ENCODE results near the gene LCE2C. TPM values are rescaled to one million over a fixed set of nuclear protein-coding genes. Genes with fewer than 3 reads are reported as not detected.
A peak's percentile ranks its signal among the peaks of the same experiment; 100 is the strongest.
"Not testable (repeated sequence)": the region's sequence is repeated elsewhere in the genome, so short reads cannot be mapped to it uniquely, and the experiment has no call there.

The LCE2C gene
- not detected for total RNA-seq

- CTCF ChIA-PET; H3K4me3 Mint-ChIP-seq; H3K27me3 Mint-ChIP-seq (ENCODE audit: low read depth); H3K4me1 Mint-ChIP-seq (ENCODE audit: low read depth); DNase-seq; H3K27ac Mint-ChIP-seq; POLR2A ChIA-PET; ATAC-seq; H3K9me3 Mint-ChIP-seq (ENCODE audit: insufficient read depth); H3K36me3 Mint-ChIP-seq (ENCODE audit: low read depth): not testable (repeated sequence)
Observed at GRCh38 chr1:152674983-152675382, at the start of gene LCE2C. Gene LCE2C, plus strand, starts transcription at chr1:152675279. Its CDS starts 737 bp downstream, at chr1:152676016.

GRCh38 chr1:152626744-152627143 is 48.3 kb upstream of the LCE2C start:
- Mint-ChIP-seq H3K4me1 (ENCODE audit: low read depth) (peaks cover 15% of the 10 kb centered on the region), H3K27me3 (ENCODE audit: low read depth) (peaks cover 2% of the 10 kb centered on the region), H3K36me3 (ENCODE audit: low read depth) (no peaks in the 10 kb centered on the region), H3K4me3 (no peak overlapping the region), H3K27ac (no peak overlapping the region), H3K9me3 (ENCODE audit: insufficient read depth) (no peaks in the 10 kb centered on the region)
- DNase-seq: no peak
- ChIA-PET POLR2A (no interaction called here), CTCF (no interaction called here)
- ATAC-seq: no peak

GRCh38 chr1:152630596-152630995 is 44.5 kb upstream of the LCE2C start:
- no peak for DNase-seq
- Mint-ChIP-seq H3K4me1 (ENCODE audit: low read depth) (no peaks in the 10 kb centered on the region), H3K4me3 (no peak overlapping the region), H3K36me3 (ENCODE audit: low read depth) (no peaks in the 10 kb centered on the region), H3K9me3 (ENCODE audit: insufficient read depth) (no peaks in the 10 kb centered on the region), H3K27me3 (ENCODE audit: low read depth) (peaks cover 7% of the 10 kb centered on the region), H3K27ac (no peak overlapping the region)
- ATAC-seq: no peak
- POLR2A ChIA-PET: no interaction called here
- CTCF ChIA-PET: no interaction called here

- ATAC-seq: no peak
- Mint-ChIP-seq H3K27ac (no peak overlapping the region), H3K9me3 (ENCODE audit: insufficient read depth) (no peaks in the 10 kb centered on the region), H3K36me3 (ENCODE audit: low read depth) (no peaks in the 10 kb centered on the region), H3K4me3 (no peak overlapping the region), H3K4me1 (ENCODE audit: low read depth) (no peaks in the 10 kb centered on the region), H3K27me3 (ENCODE audit: low read depth) (peaks cover 3% of the 10 kb centered on the region)
- ChIA-PET CTCF (no interaction called here), POLR2A (no interaction called here)
- DNase-seq: no peak
Observed at GRCh38 chr1:152640351-152640750, 34.7 kb upstream of the LCE2C start.

GRCh38 chr1:152643945-152644344 is 31.1 kb upstream of the LCE2C start:
- no peaks in the 10 kb centered on the region for H3K36me3 Mint-ChIP-seq (ENCODE audit: low read depth)
- CTCF ChIA-PET: interaction anchor here (2.5 kb wide), 1 partner anchor 10 kb away, joined by 12 read pairs; no protein-coding TSS in a partner anchor
- POLR2A ChIA-PET: no interaction called here
- DNase-seq (no peak), ATAC-seq (no peak)
- H3K27ac Mint-ChIP-seq: no peak overlapping the region
- no peak overlapping the region for H3K4me3 Mint-ChIP-seq
- H3K9me3 Mint-ChIP-seq (ENCODE audit: insufficient read depth): no peaks in the 10 kb centered on the region
- H3K4me1 Mint-ChIP-seq (ENCODE audit: low read depth): no peaks in the 10 kb centered on the region
- peaks cover 4% of the 10 kb centered on the region for H3K27me3 Mint-ChIP-seq (ENCODE audit: low read depth)

- POLR2A ChIA-PET: no interaction called here
- no peak for DNase-seq
- Mint-ChIP-seq H3K9me3 (ENCODE audit: insufficient read depth) (no peaks in the 10 kb centered on the region), H3K36me3 (ENCODE audit: low read depth) (no peaks in the 10 kb centered on the region), H3K27me3 (ENCODE audit: low read depth) (peaks cover 5% of the 10 kb centered on the region), H3K4me3 (no peak overlapping the region), H3K27ac (no peak overlapping the region), H3K4me1 (ENCODE audit: low read depth) (no peaks in the 10 kb centered on the region)
- no peak for ATAC-seq
- CTCF ChIA-PET: no interaction called here
Observed at GRCh38 chr1:152645146-152645545, 29.9 kb upstream of the LCE2C start.

- H3K4me1 Mint-ChIP-seq (ENCODE audit: low read depth): no peaks in the 10 kb centered on the region
- H3K27ac Mint-ChIP-seq: no peak overlapping the region
- peaks cover 12% of the 10 kb centered on the region for H3K27me3 Mint-ChIP-seq (ENCODE audit: low read depth)
- no peak overlapping the region for H3K4me3 Mint-ChIP-seq
- CTCF ChIA-PET: no interaction called here
- no peaks in the 10 kb centered on the region for H3K9me3 Mint-ChIP-seq (ENCODE audit: insufficient read depth)
- H3K36me3 Mint-ChIP-seq (ENCODE audit: low read depth): no peaks in the 10 kb centered on the region
- ATAC-seq (no peak), DNase-seq (no peak)
- POLR2A ChIA-PET: no interaction called here
Observed at GRCh38 chr1:152646656-152647055, 28.4 kb upstream of the LCE2C start.

GRCh38 chr1:152654110-152654509 is 21.0 kb upstream of the LCE2C start:
- no peaks in the 10 kb centered on the region for H3K36me3 Mint-ChIP-seq (ENCODE audit: low read depth)
- ChIA-PET POLR2A (interaction anchor here (0.5 kb wide), 1 partner anchor 110 kb away, joined by 3 read pairs; no protein-coding TSS in a partner anchor), CTCF (interaction anchor here (0.7 to 2.0 kb wide), 9 partner anchors 10 to 575 kb away, joined by 3 to 16 read pairs (median 3); partner anchors contain the start of gene LCE2D)
- no peaks in the 10 kb centered on the region for H3K9me3 Mint-ChIP-seq (ENCODE audit: insufficient read depth)
- peaks cover 22% of the 10 kb centered on the region for H3K27me3 Mint-ChIP-seq (ENCODE audit: low read depth)
- ATAC-seq (peak; percentile 61), DNase-seq (peak; percentile 71)
- no peak overlapping the region for H3K4me3 Mint-ChIP-seq
- H3K4me1 Mint-ChIP-seq (ENCODE audit: low read depth): peaks cover 3% of the 10 kb centered on the region
- H3K27ac Mint-ChIP-seq: no peak overlapping the region

GRCh38 chr1:152656459-152656858 is 18.6 kb upstream of the LCE2C start:
- Mint-ChIP-seq H3K9me3 (ENCODE audit: insufficient read depth) (no peaks in the 10 kb centered on the region), H3K4me1 (ENCODE audit: low read depth) (peaks cover 3% of the 10 kb centered on the region), H3K27me3 (ENCODE audit: low read depth) (peaks cover 22% of the 10 kb centered on the region), H3K36me3 (ENCODE audit: low read depth) (no peaks in the 10 kb centered on the region), H3K27ac (no peak overlapping the region), H3K4me3 (no peak overlapping the region)
- ChIA-PET CTCF (interaction anchor here (1.3 kb wide), 1 partner anchor 197 kb away, joined by 3 read pairs; no protein-coding TSS in a partner anchor), POLR2A (no interaction called here)
- DNase-seq: no peak
- ATAC-seq: no peak

- no peak overlapping the region for H3K27ac Mint-ChIP-seq
- POLR2A ChIA-PET: no interaction called here
- H3K4me3 Mint-ChIP-seq: no peak overlapping the region
- ATAC-seq: no peak
- DNase-seq: no peak
- H3K4me1 Mint-ChIP-seq (ENCODE audit: low read depth): peaks cover 3% of the 10 kb centered on the region
- no peaks in the 10 kb centered on the region for H3K9me3 Mint-ChIP-seq (ENCODE audit: insufficient read depth)
- CTCF ChIA-PET: no interaction called here
- H3K36me3 Mint-ChIP-seq (ENCODE audit: low read depth): no peaks in the 10 kb centered on the region
- H3K27me3 Mint-ChIP-seq (ENCODE audit: low read depth): peaks cover 15% of the 10 kb centered on the region
Observed at GRCh38 chr1:152657677-152658076, 17.4 kb upstream of the LCE2C start.

GRCh38 chr1:152658649-152659048 is 16.4 kb upstream of the LCE2C start:
- DNase-seq (no peak), ATAC-seq (no peak)
- no peak overlapping the region for H3K4me3 Mint-ChIP-seq
- no peaks in the 10 kb centered on the region for H3K9me3 Mint-ChIP-seq (ENCODE audit: insufficient read depth)
- ChIA-PET CTCF (no interaction called here), POLR2A (no interaction called here)
- peaks cover 14% of the 10 kb centered on the region for H3K27me3 Mint-ChIP-seq (ENCODE audit: low read depth)
- no peak overlapping the region for H3K27ac Mint-ChIP-seq
- no peaks in the 10 kb centered on the region for H3K36me3 Mint-ChIP-seq (ENCODE audit: low read depth)
- peaks cover 3% of the 10 kb centered on the region for H3K4me1 Mint-ChIP-seq (ENCODE audit: low read depth)

GRCh38 chr1:152663098-152663497 is 12.0 kb upstream of the LCE2C start, which contains the start of gene LCE2D:
Gene LCE2D, plus strand, starts transcription at chr1:152663380. Its CDS starts 726 bp downstream, at chr1:152664106.
- H3K27ac Mint-ChIP-seq: no peak within 1 kb of the TSS
- POLR2A ChIA-PET: no interaction called here

GRCh38 chr1:152666171-152666570 is 8.9 kb upstream of the LCE2C start:
- H3K4me3 Mint-ChIP-seq; H3K4me1 Mint-ChIP-seq (ENCODE audit: low read depth); H3K27ac Mint-ChIP-seq; H3K9me3 Mint-ChIP-seq (ENCODE audit: insufficient read depth); CTCF ChIA-PET; POLR2A ChIA-PET; DNase-seq; H3K36me3 Mint-ChIP-seq (ENCODE audit: low read depth); H3K27me3 Mint-ChIP-seq (ENCODE audit: low read depth); ATAC-seq: not testable (repeated sequence)

More at GRCh38 chr1:152663098-152663497, 12.0 kb upstream of the LCE2C start, which contains the start of gene LCE2D:
- ATAC-seq: no peak
- no peak within 1 kb of the TSS for H3K4me3 Mint-ChIP-seq
- no peaks in the 10 kb centered on the region for H3K9me3 Mint-ChIP-seq (ENCODE audit: insufficient read depth)
- H3K27me3 Mint-ChIP-seq (ENCODE audit: low read depth): peaks cover 10% of the 10 kb centered on the region
- DNase-seq: no peak
- CTCF ChIA-PET: interaction anchor here (3.8 kb wide), 1 partner anchor 9 kb away, joined by 16 read pairs; no protein-coding TSS in a partner anchor
- no peaks in the 10 kb centered on the region for H3K4me1 Mint-ChIP-seq (ENCODE audit: low read depth)
- no peaks in the 10 kb centered on the region for H3K36me3 Mint-ChIP-seq (ENCODE audit: low read depth)

Data from activated CD8-positive, alpha-beta T cell treated with anti-CD3 and anti-CD28 coated beads, Interleukin-2, amount 10 ng/mL, durations not matched to agents 7 days and 5 days (primary cell).